Activated CD4-positive, alpha-beta T cell treated with anti-CD3 and anti-CD28 coated beads for 4 hours (primary cell): ENCODE data around the gene DLEC1.
"Not testable (repeated sequence)": the region's sequence is repeated elsewhere in the genome, so short reads cannot be mapped to it uniquely, and the experiment has no call there.

Experiments
- DNase-seq, 2 donors: peaks; one replicate each; pipeline ENCODE4 v3.0.0-alpha.2; 2020

DLEC1 gene

GRCh38 chr3:38085311-38085942, 46.4 kb downstream of the DLEC1 start:
- DNase-seq, result no peak

GRCh38 chr3:38085943-38086324, 46.9 kb downstream of the DLEC1 start:
- DNase-seq, result no peak

GRCh38 chr3:38086496-38086895, 47.5 kb downstream of the DLEC1 start:
- DNase-seq, result no peak

- DNase-seq, result not testable (repeated sequence)
Measured at GRCh38 chr3:38087278-38087677, 48.3 kb downstream of the DLEC1 start.

- no peak for DNase-seq
Measured at GRCh38 chr3:38088126-38089078, 49.4 kb downstream of the DLEC1 start.

GRCh38 chr3:38089163-38089562, 50.2 kb downstream of the DLEC1 start:
- DNase-seq, result no peak

- no peak for DNase-seq
Measured at GRCh38 chr3:38090453-38090852, 51.4 kb downstream of the DLEC1 start.

GRCh38 chr3:38094999-38095398, 56.0 kb downstream of the DLEC1 start:
- no peak for DNase-seq

GRCh38 chr3:38095669-38096483, 56.9 kb downstream of the DLEC1 start:
- DNase-seq, result no peak

GRCh38 chr3:38097446-38098375, 58.7 kb downstream of the DLEC1 start:
- DNase-seq, result no peak

- no peak for DNase-seq
Measured at GRCh38 chr3:38098376-38098723, 59.3 kb downstream of the DLEC1 start.

- no peak for DNase-seq
Measured at GRCh38 chr3:38099518-38099917, 60.5 kb downstream of the DLEC1 start.

- DNase-seq, result no peak
Measured at GRCh38 chr3:38100498-38100897, 61.5 kb downstream of the DLEC1 start.

GRCh38 chr3:38101811-38102443, 62.9 kb downstream of the DLEC1 start:
- no peak for DNase-seq

GRCh38 chr3:38102444-38102814, 63.4 kb downstream of the DLEC1 start:
- DNase-seq, result no peak

- DNase-seq, result no peak
Measured at GRCh38 chr3:38105525-38105924, 66.5 kb downstream of the DLEC1 start.

GRCh38 chr3:38107911-38108648, 69.1 kb downstream of the DLEC1 start:
- DNase-seq, result no peak

GRCh38 chr3:38108649-38109579, 69.9 kb downstream of the DLEC1 start:
- no peak for DNase-seq

GRCh38 chr3:38109580-38110313, 70.7 kb downstream of the DLEC1 start:
- DNase-seq, result no peak
